ENCODE measurements around the gene TMEM184A. TPM values are rescaled to one million over a fixed set of nuclear protein-coding genes. Genes with fewer than 3 reads are reported as not detected.

The TMEM184A gene
- total RNA-seq, 2 donors from 2014 or later = 1.5 TPM; not detected in 1

- H3K27me3 ChIP-seq (replicated peaks; ENCODE audit: insufficient read depth) = no peaks in the 10 kb centered on the region
- no peak overlapping the region for H3K27ac ChIP-seq
- no peak overlapping the region for H3K4me3 ChIP-seq
- DNase-seq (ENCODE audit: low spot score) (no peak), ATAC-seq (ENCODE audit: insufficient number of reproducible peaks, low FRiP score, low read depth) (no peak)
- H3K36me3 ChIP-seq = no peaks in the 10 kb centered on the region
- no peak for TF ChIP-seq CTCF (IDR thresholded peaks at IDR 0.05)
- no peaks in the 10 kb centered on the region for H3K4me1 ChIP-seq (ENCODE audit: control insufficient read depth in 1 of 2, low read depth in 2 of 2)
- H3K9me3 ChIP-seq = peaks cover 5% of the 10 kb centered on the region
Measured at GRCh38 chr7:1588978-1589377, 33.0 kb upstream of the TMEM184A start.

- H3K27me3 ChIP-seq (replicated peaks; ENCODE audit: insufficient read depth) = no peaks in the 10 kb centered on the region
- H3K4me1 ChIP-seq (ENCODE audit: control insufficient read depth in 1 of 2, low read depth in 2 of 2) = no peaks in the 10 kb centered on the region
- peaks cover 5% of the 10 kb centered on the region for H3K9me3 ChIP-seq
- DNase-seq (ENCODE audit: low spot score) = no peak
- H3K27ac ChIP-seq = no peak overlapping the region
- no peaks in the 10 kb centered on the region for H3K36me3 ChIP-seq
- TF ChIP-seq CTCF (IDR thresholded peaks at IDR 0.05) = no peak
- ATAC-seq (ENCODE audit: insufficient number of reproducible peaks, low FRiP score, low read depth) = no peak
- H3K4me3 ChIP-seq = no peak overlapping the region
Measured at GRCh38 chr7:1587738-1588137, 31.7 kb upstream of the TMEM184A start.

GRCh38 chr7:1586827-1587705 lies 31.1 kb upstream of the TMEM184A start:
- peaks cover 5% of the 10 kb centered on the region for H3K9me3 ChIP-seq
- H3K4me1 ChIP-seq (ENCODE audit: control insufficient read depth in 1 of 2, low read depth in 2 of 2) = no peaks in the 10 kb centered on the region
- no peak overlapping the region for H3K27ac ChIP-seq
- ATAC-seq (ENCODE audit: insufficient number of reproducible peaks, low FRiP score, low read depth) = no peak
- DNase-seq (ENCODE audit: low spot score) = no peak
- H3K4me3 ChIP-seq = no peak overlapping the region
- H3K36me3 ChIP-seq = no peaks in the 10 kb centered on the region
- no peak for TF ChIP-seq CTCF (IDR thresholded peaks at IDR 0.05)
- H3K27me3 ChIP-seq (replicated peaks; ENCODE audit: insufficient read depth) = no peaks in the 10 kb centered on the region

- Histone ChIP-seq H3K4me1 (ENCODE audit: control insufficient read depth in 1 of 2, low read depth in 2 of 2) (no peaks in the 10 kb centered on the region), H3K4me3 (no peak overlapping the region), H3K27me3 (replicated peaks; ENCODE audit: insufficient read depth) (no peaks in the 10 kb centered on the region), H3K36me3 (no peaks in the 10 kb centered on the region), H3K9me3 (peaks cover 5% of the 10 kb centered on the region), H3K27ac (no peak overlapping the region)
- ATAC-seq (ENCODE audit: insufficient number of reproducible peaks, low FRiP score, low read depth) (no peak), DNase-seq (ENCODE audit: low spot score) (no peak)
- TF ChIP-seq CTCF (IDR thresholded peaks at IDR 0.05) = no peak
Measured at GRCh38 chr7:1586126-1586826, 30.3 kb upstream of the TMEM184A start.

Measured in thoracic aorta (tissue), 2 donors.